HEK293T (cell line): Measurements from ENCODE around the gene HLA-DQB2.
"Not testable (repeated sequence)": the region's sequence is repeated elsewhere in the genome, so short reads cannot be mapped to it uniquely, and the experiment has no call there.

ENCODE experiments used
- BHLHE40 ChIP-seq: fragments of 450-650 bp; IDR thresholded peaks from 2 replicates; pipeline ENCODE4 v1.6.1; 2016; ENCODE audit warnings: mild to moderate bottlenecking, moderate library complexity, borderline replicate concordance
- CTBP1 ChIP-seq: fragments of 450-650 bp; IDR thresholded peaks from 2 replicates; pipeline ENCODE4 v1.6.1; 2016; ENCODE audit warnings: borderline replicate concordance
- FOXK2 ChIP-seq: fragments of 450-650 bp; IDR thresholded peaks from 2 replicates; pipeline ENCODE4 v1.6.1; 2016; ENCODE audit warnings: mild to moderate bottlenecking
- HDGF ChIP-seq: fragments of 450-650 bp; IDR thresholded peaks from 2 replicates; pipeline ENCODE4 v1.6.1; 2017; ENCODE audit warnings: antibody characterized with exemption, borderline replicate concordance

GRCh38 chr6:32805404-32805803 is 42.1 kb upstream of the HLA-DQB2 start:
- not testable (repeated sequence) for TF ChIP-seq FOXK2, BHLHE40, HDGF, CTBP1
